GM19238 (cell line): ENCODE data around the gene RNLS.
A peak's percentile ranks its signal among the peaks of the same experiment; 100 is the strongest.

Source experiments
- DNase-seq: peaks from one replicate; pipeline ENCODE4 v3.0.0; 2011; ENCODE audit warnings: low spot score; ENCODE audit not compliant: insufficient read length

RNLS gene

GRCh38 chr10:88553116-88553752 is 29.9 kb downstream of the RNLS start:
- DNase-seq: peak; percentile 19

GRCh38 chr10:88551246-88551645 is 31.9 kb downstream of the RNLS start:
- DNase-seq: no peak

GRCh38 chr10:88546497-88546896 is 36.6 kb downstream of the RNLS start:
- DNase-seq: no peak

- no peak for DNase-seq
Observed at GRCh38 chr10:88545359-88545758, 37.8 kb downstream of the RNLS start.

GRCh38 chr10:88544140-88544870 is 38.8 kb downstream of the RNLS start:
- DNase-seq: no peak

- DNase-seq: no peak
Observed at GRCh38 chr10:88542522-88542921, 40.6 kb downstream of the RNLS start.

- no peak for DNase-seq
Observed at GRCh38 chr10:88541116-88541626, 41.9 kb downstream of the RNLS start.

GRCh38 chr10:88540351-88540750 is 42.8 kb downstream of the RNLS start:
- no peak for DNase-seq

- no peak for DNase-seq
Observed at GRCh38 chr10:88538048-88538447, 45.1 kb downstream of the RNLS start.

- no peak for DNase-seq
Observed at GRCh38 chr10:88537322-88537721, 45.8 kb downstream of the RNLS start.

GRCh38 chr10:88536437-88536836 is 46.7 kb downstream of the RNLS start:
- no peak for DNase-seq

GRCh38 chr10:88534072-88534665 is 48.9 kb downstream of the RNLS start:
- DNase-seq: no peak

GRCh38 chr10:88531392-88532052 is 51.6 kb downstream of the RNLS start:
- no peak for DNase-seq

GRCh38 chr10:88530629-88531391 is 52.3 kb downstream of the RNLS start:
- no peak for DNase-seq

- DNase-seq: no peak
Observed at GRCh38 chr10:88530093-88530492, 53.0 kb downstream of the RNLS start.

- no peak for DNase-seq
Observed at GRCh38 chr10:88528806-88529570, 54.1 kb downstream of the RNLS start.

GRCh38 chr10:88528201-88528600 is 54.9 kb downstream of the RNLS start:
- no peak for DNase-seq

GRCh38 chr10:88527245-88527644 is 55.9 kb downstream of the RNLS start:
- DNase-seq: no peak

GRCh38 chr10:88526501-88527105 is 56.5 kb downstream of the RNLS start:
- no peak for DNase-seq
